Posterior cingulate gyrus (tissue), 11 donors: Measurements from ENCODE around the gene NOS1AP.

ENCODE experiments used
- DNase-seq, 10 donors: peaks; one replicate each; pipeline versions ENCODE4 v3.0.0 to v3.0.0-alpha.2; 2020 to 2021; ENCODE audit warnings: mixed read lengths in 3 of 10
- intact Hi-C: fragments of 100-400 bp; cut with DNase I; formaldehyde crosslinking; loops from one replicate; pipeline ENCODE4 v1.15.1; 2023

The NOS1AP gene

GRCh38 chr1:162279136-162279498 is 209.6 kb downstream of the NOS1AP start:
- intact Hi-C loops, result no loop called here
- no peak for DNase-seq

- intact Hi-C loops, result no loop called here
- no peak for DNase-seq
Measured at GRCh38 chr1:162281426-162281825, 211.9 kb downstream of the NOS1AP start.

GRCh38 chr1:162283657-162284056 is 214.2 kb downstream of the NOS1AP start:
- peak in 2 of 10 donors; percentile 18 to 26 for DNase-seq
- intact Hi-C loops, result no loop called here

GRCh38 chr1:162284206-162284955 is 214.9 kb downstream of the NOS1AP start:
- intact Hi-C loops, result no loop called here
- no peak for DNase-seq

GRCh38 chr1:162285149-162285561 is 215.7 kb downstream of the NOS1AP start:
- intact Hi-C loops, result no loop called here
- no peak for DNase-seq

GRCh38 chr1:162291000-162291399 is 221.5 kb downstream of the NOS1AP start:
- intact Hi-C loops, result no loop called here
- no peak for DNase-seq

GRCh38 chr1:162292422-162292849 is 222.9 kb downstream of the NOS1AP start:
- intact Hi-C loops, result no loop called here
- no peak for DNase-seq

- intact Hi-C loops, result no loop called here
- DNase-seq, result no peak
Measured at GRCh38 chr1:162293073-162293692, 223.7 kb downstream of the NOS1AP start.

- intact Hi-C loops, result no loop called here
- no peak for DNase-seq
Measured at GRCh38 chr1:162294015-162294414, 224.5 kb downstream of the NOS1AP start.

GRCh38 chr1:162297208-162297607 is 227.7 kb downstream of the NOS1AP start:
- no peak for DNase-seq
- intact Hi-C loops, result no loop called here

GRCh38 chr1:162298266-162298665 is 228.8 kb downstream of the NOS1AP start:
- intact Hi-C loops, result no loop called here
- DNase-seq, result no peak

GRCh38 chr1:162299018-162299417 is 229.5 kb downstream of the NOS1AP start:
- intact Hi-C loops, result no loop called here
- no peak for DNase-seq

GRCh38 chr1:162300057-162300917 is 230.8 kb downstream of the NOS1AP start:
- intact Hi-C loops, result no loop called here
- DNase-seq, result no peak

GRCh38 chr1:162301696-162302095 is 232.2 kb downstream of the NOS1AP start:
- no peak for DNase-seq
- intact Hi-C loops, result no loop called here

- intact Hi-C loops, result no loop called here
- no peak for DNase-seq
Measured at GRCh38 chr1:162302306-162303003, 233.0 kb downstream of the NOS1AP start.

GRCh38 chr1:162303004-162303344 is 233.5 kb downstream of the NOS1AP start:
- intact Hi-C loops, result no loop called here
- no peak for DNase-seq

GRCh38 chr1:162304736-162305135 is 235.2 kb downstream of the NOS1AP start:
- no peak for DNase-seq
- intact Hi-C loops, result no loop called here

- intact Hi-C loops, result no loop called here
- no peak for DNase-seq
Measured at GRCh38 chr1:162305969-162306368, 236.5 kb downstream of the NOS1AP start.

- DNase-seq, result no peak
- intact Hi-C loops, result no loop called here
Measured at GRCh38 chr1:162310337-162310736, 240.8 kb downstream of the NOS1AP start.

GRCh38 chr1:162314206-162314605 is 244.7 kb downstream of the NOS1AP start:
- intact Hi-C loops, result no loop called here
- DNase-seq, result no peak

- no peak for DNase-seq
- intact Hi-C loops, result no loop called here
Measured at GRCh38 chr1:162315673-162316072, 246.2 kb downstream of the NOS1AP start.
